IMR-90 (cell line): Measurements from ENCODE around the gene STXBP4. TPM values are rescaled to one million over a fixed set of nuclear protein-coding genes. Genes with fewer than 3 reads are reported as not detected.

Source experiments
- ATAC-seq: fragments of 200-7000 bp; cut with Tn5 transposase; 2 replicates; pipeline ENCODE4 v1.9.1; 2020; ENCODE audit warnings: low read depth, mild to moderate bottlenecking, moderate library complexity
- BruUV-seq: library from RNA; stranded (reverse); fragments of 400-500 nt; replicated peaks from 2 replicates; lab custom pipeline; 2021; lab: Mats Ljungman, UMichigan
- CTCF ChIA-PET: fragments of 300-600 bp; formaldehyde crosslinking; extraction: SDS; loops from one replicate; lab custom pipeline; 2021; ENCODE audit warnings: antibody characterized with exemption; lab: Yijun Ruan, JAX
- POLR2A ChIA-PET: fragments of 300-600 bp; sonication (Branson Sonifier 250); formaldehyde crosslinking; loops from one replicate; lab custom pipeline; 2022; ENCODE audit warnings: antibody characterized with exemption; ENCODE audit not compliant: unreplicated experiment; lab: Charles Lee
- DNase-seq: peaks from one replicate; pipeline ENCODE4 v3.0.0; 2013
- H2AFZ ChIP-seq: replicated peaks from 2 replicates; pipeline ENCODE3; 2013; ENCODE audit warnings: low read length, mild to moderate bottlenecking; ENCODE audit not compliant: poor library complexity
- H2AK5ac ChIP-seq: 2 replicates; pipeline ENCODE4 v1.6.1; 2013; ENCODE audit warnings: low read depth, low read length, inconsistent platforms
- H2AK9ac ChIP-seq: replicated peaks from 2 replicates; pipeline ENCODE3; 2013; ENCODE audit warnings: mild to moderate bottlenecking, low read depth, low read length, moderate library complexity; ENCODE audit not compliant: poor library complexity
- H2BK120ac ChIP-seq: 2 replicates; pipeline ENCODE4 v1.6.1; 2013; ENCODE audit warnings: low read depth, low read length, inconsistent platforms
- H2BK15ac ChIP-seq: 3 replicates; pipeline ENCODE4 v1.6.1; 2013; ENCODE audit warnings: low read depth, low read length, inconsistent platforms
- H2BK20ac ChIP-seq: 2 replicates; pipeline ENCODE4 v1.6.1; 2013; ENCODE audit warnings: low read depth, mild to moderate bottlenecking, inconsistent platforms, low read length, moderate library complexity
- H2BK5ac ChIP-seq: 2 replicates; pipeline ENCODE4 v1.6.1; 2013; ENCODE audit warnings: mild to moderate bottlenecking, low read depth, low read length, inconsistent platforms; ENCODE audit not compliant: poor library complexity, severe bottlenecking
- H3K14ac ChIP-seq: replicated peaks from 2 replicates; pipeline ENCODE4 v1.6.1; 2013; ENCODE audit warnings: low read depth, low read length, inconsistent platforms
- H3K18ac ChIP-seq: 2 replicates; pipeline ENCODE4 v1.6.1; 2013; ENCODE audit warnings: low read depth, low read length, control low read depth
- H3K23ac ChIP-seq: 2 replicates; pipeline ENCODE4 v1.6.1; 2013; ENCODE audit warnings: low read depth, low read length, inconsistent platforms
- H3K27ac ChIP-seq: 2 replicates; pipeline ENCODE4 v1.5.1; 2013; ENCODE audit warnings: mild to moderate bottlenecking, control low read depth, low read length; ENCODE audit not compliant: insufficient read depth
- H3K27me3 ChIP-seq: 2 replicates; pipeline ENCODE4 v1.6.1; 2013; ENCODE audit warnings: low read length; ENCODE audit not compliant: control insufficient read depth, insufficient read depth
- H3K36me3 ChIP-seq: 2 replicates; pipeline ENCODE4 v1.6.1; 2013; ENCODE audit warnings: low read length, mixed read lengths; ENCODE audit not compliant: control insufficient read depth, insufficient read depth
- H3K4ac ChIP-seq: 2 replicates; pipeline ENCODE4 v1.6.1; 2013; ENCODE audit warnings: low read depth, low read length, inconsistent platforms
- H3K4me1 ChIP-seq: 2 replicates; pipeline ENCODE4 v1.6.1; 2013; ENCODE audit warnings: low read length, mixed read lengths; ENCODE audit not compliant: control insufficient read depth, insufficient read depth
- H3K4me2 ChIP-seq: 2 replicates; pipeline ENCODE4 v1.6.1; 2013; ENCODE audit warnings: low read depth, mild to moderate bottlenecking, control low read depth, low read length, moderate library complexity
- H3K4me3 ChIP-seq: 2 replicates; pipeline ENCODE4 v1.5.1; 2013; ENCODE audit warnings: low read depth, mild to moderate bottlenecking, control low read depth, low read length, moderate library complexity; ENCODE audit not compliant: insufficient read depth
- H3K56ac ChIP-seq: 2 replicates; pipeline ENCODE4 v1.6.1; 2013; ENCODE audit warnings: low read length, inconsistent platforms; ENCODE audit not compliant: insufficient read depth; ENCODE audit errors: extremely low read depth
- H3K79me1 ChIP-seq, 2 experiments: 2 replicates each; pipeline ENCODE4 v1.6.1; 2013; ENCODE audit warnings: low read length in 2 of 2, inconsistent platforms in 1 of 2, low read depth in 1 of 2
- H3K9ac ChIP-seq: 2 replicates; pipeline ENCODE4 v1.6.1; 2013; ENCODE audit warnings: low read depth, low read length, control low read depth
- H3K9me1 ChIP-seq: 2 replicates; pipeline ENCODE4 v1.6.1; 2013; ENCODE audit warnings: low read length, inconsistent platforms; ENCODE audit not compliant: insufficient read depth
- H3K9me3 ChIP-seq: 2 replicates; pipeline ENCODE4 v1.6.1; 2013; ENCODE audit warnings: low read length; ENCODE audit not compliant: control insufficient read depth, insufficient read depth
- H4K20me1 ChIP-seq: 2 replicates; pipeline ENCODE4 v1.6.1; 2013; ENCODE audit warnings: low read length, inconsistent platforms; ENCODE audit not compliant: insufficient read depth
- H4K5ac ChIP-seq: 2 replicates; pipeline ENCODE4 v1.6.1; 2013; ENCODE audit warnings: mild to moderate bottlenecking, low read depth, low read length, control low read depth
- H4K8ac ChIP-seq, 2 experiments: 2 replicates each; pipeline ENCODE4 v1.6.1; 2013; ENCODE audit warnings: low read depth in 2 of 2, low read length in 2 of 2, control low read depth in 1 of 2, inconsistent platforms in 1 of 2
- H4K91ac ChIP-seq: 2 replicates; pipeline ENCODE4 v1.6.1; 2013; ENCODE audit warnings: low read depth, low read length, inconsistent platforms; ENCODE audit not compliant: insufficient read depth
- CEBPB ChIP-seq: IDR thresholded peaks from 2 replicates; pipeline ENCODE4 v1.6.1; 2012; ENCODE audit warnings: low read depth, low read length, improper control_type of control experiment
- CHD1 ChIP-seq: IDR thresholded peaks from 2 replicates; pipeline ENCODE4 v1.6.1; 2012; ENCODE audit warnings: low read depth, low read length, improper control_type of control experiment
- NFE2L2 ChIP-seq: fragments of 150-350 bp; IDR thresholded peaks from 2 replicates; pipeline ENCODE4 v1.6.1; 2016; ENCODE audit warnings: low read depth, mild to moderate bottlenecking, low read length
- RAD21 ChIP-seq: IDR thresholded peaks from 2 replicates; pipeline ENCODE4 v1.6.1; 2012; ENCODE audit warnings: low read length, improper control_type of control experiment
- USF2 ChIP-seq: fragments of 150-350 bp; IDR thresholded peaks from 2 replicates; pipeline ENCODE4 v1.6.1; 2017; ENCODE audit warnings: mild to moderate bottlenecking, antibody characterized with exemption, low read length, low read depth
- WGBS, 2 experiments: methylation state at CpG; one replicate each; pipeline versions ENCODE4 v1.1.5 to v1.1.7; 2013; ENCODE audit warnings: missing lambda C conversion rate in 2 of 2; ENCODE audit not compliant: insufficient read length in 1 of 2; ENCODE audit errors: extremely low coverage in 2 of 2; 5-methylcytosine and 5-hydroxymethylcytosine counted together
- dilution Hi-C: fragments of 300-500 bp; cut with HindIII; formaldehyde crosslinking; loops from one replicate; pipeline ENCODE4 v1.14.3; 2018; ENCODE audit warnings: low sequenced_read_pairs; ENCODE audit not compliant: unreplicated experiment
- in situ Hi-C: fragments of 300-500 bp; cut with MboI; formaldehyde crosslinking; loops from 3 replicates; pipeline ENCODE4 v1.14.3; 2019; ENCODE audit warnings: low sequenced_read_pairs, inconsistent platforms, mixed read lengths
- intact Hi-C: fragments of 100-400 bp; cut with micrococcal nuclease; formaldehyde crosslinking; loops from 2 replicates; pipeline ENCODE4 v1.10.0; 2022
- polyA plus RNA-seq, 3 experiments: library from polyadenylated mRNA; depleted of rRNA; stranded (reverse); fragments of >200 nt; gene quantifications; 2 replicates each; pipeline ENCODE4 v1.2.3, GENCODE V29; 2012; ENCODE audit warnings: low replicate concordance in 1 of 3
- total RNA-seq: library from RNA; depleted of rRNA; stranded (reverse); fragments of >200 nt; gene quantifications from 2 replicates; pipeline ENCODE4 v1.2.3, GENCODE V29; 2012

The STXBP4 gene
- total and polyA plus RNA-seq, 2 of the 4 experiments (the other 2 are of a cell fraction), result 4.1 to 20.4 TPM

- Histone ChIP-seq H2BK20ac (no peak overlapping the region), H3K4me1 (no peaks in the 10 kb centered on the region), H3K14ac (no peak overlapping the region), H3K79me1 (no peaks in the 10 kb centered on the region), H3K23ac (no peak overlapping the region), H2BK5ac (no peak overlapping the region), H2AK5ac (no peak overlapping the region), H4K91ac (no peak overlapping the region), H2AFZ (no peak overlapping the region), H3K4me3 (no peak overlapping the region), H3K18ac (no peak overlapping the region), H3K36me3 (no peaks in the 10 kb centered on the region), H3K27ac (no peak overlapping the region), H2BK15ac (no peak overlapping the region), H3K4ac (no peak overlapping the region), H3K56ac (no peak overlapping the region), H2AK9ac (no peak overlapping the region), H2BK120ac (no peak overlapping the region), H4K20me1 (no peaks in the 10 kb centered on the region), H4K5ac (no peak overlapping the region), H4K8ac (no peak overlapping the region), H3K27me3 (no peaks in the 10 kb centered on the region), H3K9ac (no peak overlapping the region), H3K9me1 (no peaks in the 10 kb centered on the region), H3K4me2 (no peak overlapping the region), H3K9me3 (no peaks in the 10 kb centered on the region)
- DNase-seq, result peak; percentile 50
- ChIA-PET CTCF (no interaction called here), POLR2A (no interaction called here)
- intact Hi-C loops, result loop anchor here (1.0 to 10.0 kb wide), 2 partner anchors 12 to 63 kb away; no protein-coding TSS in a partner anchor
- TF ChIP-seq RAD21, result no peak
- TF ChIP-seq NFE2L2, result no peak
- TF ChIP-seq USF2, result no peak
- TF ChIP-seq CEBPB, result 0 out of 2 replicates have a peak, but pooled peaks have one; percentile 6
- TF ChIP-seq CHD1, result no peak
- WGBS, 2 experiments, result no CpG with 5 or more reads among the region's 1 CpG
- no TSS peak for BruUV-seq
- in situ Hi-C loops, result loop anchor here (10.0 kb wide), 1 partner anchor 57 kb away; no protein-coding TSS in a partner anchor
- dilution Hi-C loops, result no loop called here
- ATAC-seq, result no peak
Observed at GRCh38 chr17:55067697-55068439, 99.3 kb downstream of the STXBP4 start.
